HG03558 (cell line): ENCODE measurements around the gene TMTC4.
"Not testable (repeated sequence)": the region's sequence is repeated elsewhere in the genome, so short reads cannot be mapped to it uniquely, and the experiment has no call there.

Experiments
- ATAC-seq: cut with Tn5 transposase; IDR thresholded peaks from one replicate; pipeline ENCODE4 v1.9.1; 2021; ENCODE audit warnings: moderate number of reproducible peaks; ENCODE audit not compliant: unreplicated experiment; ENCODE audit errors: extremely low read depth

Gene TMTC4

DNA sequence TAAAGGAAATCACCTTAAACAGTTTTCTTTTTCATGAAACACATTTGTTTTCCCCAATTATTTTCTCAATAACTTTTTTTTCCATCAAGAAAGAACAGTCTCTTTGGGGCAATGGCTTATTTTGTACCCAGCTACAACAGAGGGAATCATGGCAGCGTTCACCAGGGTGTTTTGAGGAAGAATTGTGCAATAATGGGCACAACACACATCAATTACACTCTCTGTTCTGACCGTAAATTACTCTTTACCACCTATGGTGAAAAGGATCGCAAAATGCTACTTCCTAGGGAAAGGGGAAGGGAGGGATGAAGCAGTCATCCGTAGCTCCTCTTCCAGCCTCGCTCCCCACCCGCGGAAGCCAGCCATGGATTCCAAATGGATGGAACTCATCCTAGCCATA is 38.6 kb downstream of the TMTC4 start:
- ATAC-seq = no peak

DNA sequence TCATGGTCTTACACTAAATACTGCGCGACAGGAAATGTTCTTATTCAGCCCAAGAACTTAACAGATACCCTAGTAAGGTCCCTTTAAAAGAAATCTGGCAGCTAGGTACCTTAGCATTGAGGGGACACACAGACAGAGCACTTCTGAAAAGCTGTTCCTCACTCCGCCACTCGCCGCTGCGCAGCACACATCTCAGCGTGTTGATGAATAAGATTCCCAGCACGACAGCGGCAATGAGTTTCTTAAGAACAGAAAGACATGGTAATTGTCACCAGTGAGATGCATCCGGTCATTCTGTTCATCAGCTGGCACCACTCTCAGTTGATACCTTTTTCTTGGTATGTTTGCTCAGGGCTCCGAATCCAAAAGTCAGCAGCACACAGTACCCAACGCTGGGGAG is 39.9 kb downstream of the TMTC4 start:
- no peak for ATAC-seq

DNA sequence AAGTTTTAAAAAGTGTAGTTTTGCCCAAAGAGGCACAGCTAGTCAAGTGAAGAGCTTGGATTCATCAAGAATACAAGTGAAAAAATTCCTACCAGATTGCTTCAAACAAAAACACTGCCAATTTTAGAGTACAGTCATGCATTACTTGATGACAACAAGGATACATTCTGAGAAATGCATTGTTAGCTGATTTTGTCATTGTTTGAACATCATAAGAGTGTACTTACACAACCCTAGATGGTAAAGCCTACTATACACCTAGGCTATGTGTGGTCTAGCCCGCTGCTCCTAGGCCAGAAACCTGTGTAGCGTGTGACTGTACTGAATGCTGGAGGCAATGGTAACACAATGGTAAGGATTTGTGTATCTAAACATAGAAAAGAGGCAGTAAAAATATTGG is 41.1 kb downstream of the TMTC4 start:
- ATAC-seq = no peak

DNA sequence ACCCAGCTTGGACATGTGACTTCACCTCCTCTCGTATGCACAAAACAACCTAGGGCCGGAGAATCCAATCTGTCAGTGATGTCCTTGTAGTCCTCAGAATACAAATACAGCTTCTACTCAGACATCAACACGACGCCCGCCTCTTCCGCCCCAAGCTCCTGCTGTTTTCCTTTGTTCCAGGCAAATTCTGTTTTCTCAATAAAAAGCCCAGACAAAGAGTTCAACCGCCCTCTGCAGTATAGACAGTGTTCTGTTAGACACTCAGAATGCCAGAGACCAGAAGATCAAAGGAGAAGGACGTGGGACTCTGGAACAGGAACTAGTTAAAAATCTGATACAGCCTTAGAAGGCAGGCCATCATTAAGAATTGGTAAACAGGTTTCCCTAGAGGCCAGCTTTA is 44.0 kb downstream of the TMTC4 start:
- no peak for ATAC-seq

DNA sequence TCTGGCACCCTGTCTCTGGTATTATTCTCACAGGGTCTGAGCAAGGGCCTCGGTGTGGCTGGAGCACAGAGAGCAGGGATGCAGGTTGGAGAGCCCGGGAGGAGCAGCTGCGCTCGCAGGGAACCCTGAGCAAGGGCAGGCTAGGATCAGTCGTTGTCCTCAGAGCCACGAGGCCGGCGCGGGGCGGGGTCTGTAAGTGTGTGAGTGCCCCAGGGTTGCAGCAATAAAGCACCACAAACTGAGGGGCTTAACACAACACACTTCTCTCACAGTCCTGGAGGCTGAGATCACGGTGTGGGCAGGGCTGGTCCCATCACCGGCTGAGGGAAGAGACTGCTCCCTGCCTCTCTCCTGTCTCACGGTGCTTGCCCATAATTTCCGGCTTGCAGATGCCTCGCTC is 47.5 kb downstream of the TMTC4 start:
- ATAC-seq = no peak

DNA sequence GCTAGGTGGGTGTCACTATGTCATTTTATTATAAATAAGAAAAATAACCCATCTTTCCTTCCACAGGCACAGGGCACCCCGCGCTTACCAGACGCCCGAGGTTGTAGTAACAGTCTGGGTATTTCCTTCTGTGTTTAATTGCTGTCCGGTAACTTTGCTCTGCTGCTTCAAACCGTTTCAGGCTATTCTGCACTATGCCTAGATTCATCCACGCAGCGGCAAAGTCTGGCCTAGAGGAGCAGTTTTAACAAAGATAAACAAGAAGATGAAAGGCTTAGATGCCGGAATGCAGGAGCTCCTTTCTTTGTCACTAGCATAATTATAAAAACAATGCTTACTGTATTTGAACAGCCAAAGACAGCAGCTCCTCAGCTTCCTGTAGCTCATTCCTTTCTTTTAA is 49.1 kb downstream of the TMTC4 start:
- ATAC-seq = no peak

DNA sequence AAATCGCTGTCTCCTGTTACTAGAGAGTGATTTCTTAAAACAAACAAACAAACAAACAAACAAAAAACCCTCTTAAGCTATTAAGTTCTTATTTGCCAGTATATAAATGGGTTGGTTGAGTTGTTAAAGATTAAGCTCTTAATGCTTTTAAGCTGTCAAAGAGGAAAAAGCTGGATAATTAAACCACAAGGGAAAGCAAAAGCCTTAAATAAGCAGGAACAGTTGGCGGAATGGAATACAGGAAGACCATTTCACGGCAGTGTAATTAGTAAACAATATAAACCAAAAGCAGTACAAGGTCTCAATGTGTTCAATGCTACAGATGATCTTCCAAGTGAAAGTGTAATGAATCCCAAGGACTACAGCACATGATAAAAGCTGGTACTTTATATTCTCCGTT is 53.8 kb downstream of the TMTC4 start:
- ATAC-seq = no peak

DNA sequence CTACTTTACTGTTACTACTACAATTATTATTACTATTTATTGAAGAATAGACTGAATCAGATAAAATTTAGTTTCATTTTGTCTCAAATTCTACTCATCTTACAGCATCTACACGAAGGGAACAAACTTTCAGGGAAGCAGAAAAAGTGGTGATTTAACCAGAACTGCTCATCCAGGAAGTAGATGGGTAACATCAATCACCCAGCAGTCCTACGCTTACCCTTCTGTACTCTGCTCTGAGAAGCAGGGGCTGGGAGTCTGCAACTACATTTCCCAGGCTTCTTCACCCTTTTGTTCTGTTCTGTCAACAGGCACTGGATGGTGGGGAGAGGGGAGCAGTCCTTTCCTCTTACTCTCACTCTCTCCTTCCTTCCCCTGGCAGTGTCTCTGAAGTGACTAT is 54.7 kb downstream of the TMTC4 start:
- no peak for ATAC-seq

DNA sequence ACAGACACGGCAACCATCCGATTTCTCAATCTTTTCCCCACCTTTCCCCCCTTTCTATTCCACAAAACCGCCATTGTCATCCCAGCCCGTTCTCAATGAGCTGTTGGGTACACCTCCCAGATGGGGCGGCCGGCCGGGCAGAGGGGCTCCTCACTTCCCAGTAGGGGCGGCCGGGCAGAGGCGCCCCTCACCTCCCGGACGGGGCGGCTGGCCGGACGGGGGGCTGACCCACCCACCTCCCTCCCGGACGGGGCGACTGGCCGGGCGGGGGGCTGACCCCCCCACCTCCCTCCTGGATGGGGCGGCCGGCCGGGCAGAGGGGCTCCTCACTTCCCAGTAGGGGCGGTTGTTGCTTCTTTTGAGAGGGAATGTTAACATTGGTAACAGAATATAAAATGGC is 55.7 kb downstream of the TMTC4 start:
- ATAC-seq = not testable (repeated sequence)

DNA sequence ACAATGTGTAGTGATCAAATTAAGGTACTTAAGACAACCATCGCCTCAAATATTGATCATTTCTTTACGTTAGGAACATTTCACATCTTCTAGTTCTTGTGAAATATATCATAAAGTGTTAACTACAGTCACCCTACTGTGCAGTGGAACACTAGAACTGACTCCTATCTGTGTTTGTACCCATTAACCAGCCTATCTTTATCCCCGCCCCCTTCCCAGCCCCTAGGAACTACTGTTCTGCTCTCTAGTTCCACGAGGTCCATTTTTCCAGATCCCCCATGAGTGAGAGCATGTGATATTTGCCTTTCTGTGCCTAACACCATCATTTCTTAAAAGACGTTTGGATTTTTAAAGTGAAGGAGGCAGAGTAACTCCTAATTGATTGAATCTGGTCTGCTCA is 61.6 kb downstream of the TMTC4 start:
- ATAC-seq = no peak

DNA sequence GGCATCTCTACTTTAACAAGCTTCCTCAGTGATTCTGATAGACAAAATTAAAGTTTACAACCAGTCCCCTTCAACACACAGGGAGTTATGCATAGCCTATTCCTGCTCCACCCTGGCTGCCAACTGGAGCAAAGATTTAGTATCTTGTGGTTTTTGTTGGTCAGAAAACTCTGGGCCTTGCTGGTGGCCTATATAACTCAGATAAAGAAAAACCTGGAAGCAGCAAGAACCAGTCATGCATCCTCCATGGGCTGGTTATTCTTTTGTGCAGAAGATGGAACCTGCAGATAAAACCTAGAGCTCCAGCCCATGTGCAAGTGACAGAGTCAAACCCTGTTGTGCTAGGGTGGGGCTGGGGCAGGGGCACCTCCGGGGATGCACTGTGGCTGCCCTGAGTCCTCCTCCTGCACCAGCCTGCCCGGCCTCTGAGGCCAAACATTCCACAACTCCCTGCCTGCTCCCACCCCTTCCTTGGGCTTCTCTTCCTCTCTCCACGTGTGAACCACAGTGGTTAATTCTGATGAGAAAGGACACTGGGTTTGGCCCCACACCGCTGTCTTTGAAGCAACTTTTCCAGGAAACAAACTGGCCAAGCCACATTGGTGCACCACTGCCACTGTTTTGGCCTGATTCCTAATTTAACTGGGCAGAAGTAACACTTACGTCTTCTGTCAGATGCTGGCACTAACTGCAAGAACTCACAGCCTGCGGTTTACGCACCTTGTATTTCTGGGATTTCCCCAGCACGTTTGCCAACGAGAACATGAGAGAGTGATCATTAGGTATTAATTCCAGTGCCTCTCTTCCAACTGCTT is 62.7 kb downstream of the TMTC4 start:
- ATAC-seq = no peak

DNA sequence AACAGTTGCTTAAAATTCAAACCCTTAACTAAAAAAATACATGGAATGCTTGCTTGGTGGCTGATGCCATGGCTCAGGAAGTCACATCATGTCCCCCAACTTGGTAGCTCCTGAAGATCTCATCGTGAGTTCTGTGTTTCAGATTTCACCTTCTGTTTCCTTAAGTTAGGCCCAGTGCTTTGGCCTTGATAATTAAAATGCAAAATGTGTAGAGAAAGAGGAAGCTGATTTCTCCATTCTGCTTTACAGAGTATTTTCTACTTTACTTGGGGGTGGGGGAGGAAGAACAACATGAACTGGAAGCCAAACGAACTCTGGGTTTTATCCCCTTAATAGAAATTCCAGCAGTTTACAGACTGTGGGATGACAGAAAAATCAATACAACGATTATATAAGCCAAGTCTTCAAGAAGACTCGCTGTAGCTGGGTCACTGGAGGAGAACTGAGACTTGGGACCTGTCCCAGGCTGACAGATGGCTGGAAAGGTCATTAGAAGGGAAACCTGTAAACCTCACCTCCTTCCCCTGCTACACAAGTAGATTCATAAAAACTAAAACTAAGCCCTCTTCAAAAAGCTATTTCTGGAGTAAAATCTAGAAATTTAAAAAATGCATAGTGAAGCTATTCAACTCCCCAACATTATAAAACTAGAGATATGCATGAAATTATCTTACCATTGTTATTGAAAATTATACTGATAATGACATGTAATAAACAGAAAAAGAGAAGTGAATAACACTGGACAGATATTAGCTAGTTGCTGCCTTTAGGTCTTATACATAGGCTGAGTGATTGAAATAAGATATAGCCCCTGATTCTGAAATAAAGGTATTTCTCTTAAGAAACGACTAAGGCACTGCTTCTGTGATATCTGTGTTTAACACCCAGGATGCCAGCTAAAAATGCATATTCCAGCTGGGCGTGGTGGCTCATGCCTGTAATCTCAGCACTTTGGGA is 63.9 kb downstream of the TMTC4 start:
- no peak for ATAC-seq

DNA sequence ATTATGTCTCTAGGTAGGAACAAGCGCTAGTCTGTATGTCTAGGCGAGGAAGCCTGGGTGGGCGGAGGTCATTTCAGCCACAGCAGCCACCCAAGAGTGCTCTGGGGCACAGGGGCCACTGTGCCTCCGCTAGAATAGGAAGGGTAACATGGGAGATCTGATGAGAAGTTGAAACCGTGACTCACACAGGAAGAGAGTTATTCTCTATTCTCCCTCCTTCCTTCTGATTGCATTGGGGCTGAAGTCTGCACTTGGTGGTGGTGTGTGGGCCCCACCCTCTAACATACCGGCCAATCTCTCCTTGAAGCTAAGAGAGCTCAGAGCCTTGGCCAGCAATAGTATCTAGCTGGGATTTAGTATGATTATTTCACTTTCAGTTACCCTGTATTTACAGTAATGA is 65.7 kb downstream of the TMTC4 start:
- ATAC-seq = peak; percentile 91

DNA sequence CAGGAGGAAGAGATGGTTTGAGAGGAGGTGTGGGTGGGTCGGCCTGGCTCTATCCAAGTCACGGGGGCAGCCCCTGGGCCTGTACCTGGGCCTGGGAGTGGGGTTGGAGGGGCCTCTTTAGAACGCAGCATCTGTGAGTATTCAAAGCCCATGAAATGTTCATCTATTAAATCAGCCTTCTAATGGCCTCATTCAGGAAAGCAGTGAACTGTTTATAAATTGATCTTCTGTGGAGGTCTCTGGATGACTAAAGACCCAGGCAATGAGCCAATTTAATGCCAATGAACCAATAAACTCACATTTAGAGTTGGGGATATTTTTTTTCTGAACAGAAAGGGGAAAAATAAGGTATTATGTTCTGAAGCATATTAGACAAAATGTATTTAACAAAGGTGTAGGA is 66.1 kb downstream of the TMTC4 start:
- ATAC-seq = no peak

DNA sequence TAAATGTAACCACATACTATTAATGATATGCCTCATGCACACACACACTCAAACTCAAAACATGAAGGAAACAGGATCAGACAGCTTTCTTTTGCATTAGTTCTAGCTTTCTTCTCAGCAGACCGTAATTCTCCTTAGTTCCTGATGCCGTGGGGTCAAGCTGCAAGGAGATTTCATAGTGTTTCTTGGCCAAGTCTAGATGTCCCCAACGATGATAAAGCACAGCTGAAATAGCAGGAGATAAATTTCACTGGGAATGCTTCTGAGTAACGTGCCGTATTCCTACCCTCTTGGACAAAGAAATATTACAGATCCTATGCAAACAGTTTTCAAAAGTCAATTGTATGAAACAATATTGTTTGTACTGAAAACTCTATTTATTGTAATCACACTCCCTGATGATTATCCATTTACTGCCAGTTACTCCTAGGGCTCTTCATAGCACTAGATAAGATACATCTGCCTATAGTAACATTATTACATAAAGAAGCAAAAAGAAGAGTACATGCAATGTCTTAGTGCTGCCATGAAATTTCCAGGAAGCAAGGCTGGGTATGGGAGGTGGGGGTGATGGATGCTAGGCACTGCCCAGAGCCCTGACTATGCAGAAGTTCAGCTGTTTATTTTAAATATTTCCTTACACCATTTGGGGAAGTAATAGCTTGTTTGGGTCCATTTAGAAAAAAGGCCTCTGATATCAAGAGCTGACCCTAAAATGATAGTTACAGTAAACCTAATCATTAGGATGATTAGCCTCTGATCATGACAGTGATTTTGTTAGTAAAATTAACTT is 69.5 kb downstream of the TMTC4 start:
- no peak for ATAC-seq

DNA sequence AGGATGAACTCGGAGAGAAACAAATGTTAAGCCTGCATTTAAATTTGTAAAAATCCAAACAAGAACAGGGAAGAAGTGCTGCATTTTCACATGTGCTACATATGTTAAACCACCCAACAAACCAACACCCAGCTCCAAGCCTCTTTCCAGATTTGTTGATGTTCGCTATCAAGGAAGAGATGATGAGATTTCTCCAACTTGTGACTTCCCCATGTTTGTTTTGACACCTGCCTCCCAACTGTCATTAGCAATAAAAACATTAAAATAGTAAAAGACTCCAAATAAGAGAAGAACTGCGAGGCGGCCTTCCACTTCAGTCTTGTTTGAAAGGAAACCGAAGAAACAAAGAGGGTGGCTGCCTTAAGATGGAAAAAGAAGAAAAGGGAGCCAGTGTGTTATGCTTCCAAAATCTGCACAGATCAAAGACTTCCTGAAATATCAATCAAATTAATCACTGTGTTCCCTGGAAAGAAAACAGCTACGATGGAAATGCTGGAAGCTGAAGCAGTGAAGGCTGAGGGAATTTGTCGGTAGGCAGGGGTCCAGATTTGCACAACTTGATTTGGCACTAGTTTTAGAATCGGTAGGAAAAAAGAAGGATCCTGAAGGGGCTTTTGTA is 72.0 kb downstream of the TMTC4 start:
- no peak for ATAC-seq

DNA sequence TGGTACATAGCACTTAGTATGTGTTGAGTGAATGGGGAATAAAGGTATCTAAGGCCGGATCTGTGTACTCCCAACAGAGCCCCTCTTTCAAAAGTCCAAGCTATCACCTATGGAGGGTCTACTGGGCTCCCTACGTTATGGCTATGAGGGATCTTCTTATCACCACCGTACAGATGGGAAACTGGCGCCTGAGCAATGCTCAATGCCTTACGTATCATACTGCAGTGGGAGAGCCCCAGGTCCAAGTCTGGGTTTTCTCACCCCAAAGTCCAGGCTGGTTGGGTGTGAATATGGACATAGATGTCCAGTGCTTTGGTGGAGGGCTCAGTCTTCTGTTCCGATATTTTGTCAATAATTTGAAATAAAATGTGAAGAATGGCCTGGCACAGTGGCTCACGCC is 72.9 kb downstream of the TMTC4 start:
- no peak for ATAC-seq

DNA sequence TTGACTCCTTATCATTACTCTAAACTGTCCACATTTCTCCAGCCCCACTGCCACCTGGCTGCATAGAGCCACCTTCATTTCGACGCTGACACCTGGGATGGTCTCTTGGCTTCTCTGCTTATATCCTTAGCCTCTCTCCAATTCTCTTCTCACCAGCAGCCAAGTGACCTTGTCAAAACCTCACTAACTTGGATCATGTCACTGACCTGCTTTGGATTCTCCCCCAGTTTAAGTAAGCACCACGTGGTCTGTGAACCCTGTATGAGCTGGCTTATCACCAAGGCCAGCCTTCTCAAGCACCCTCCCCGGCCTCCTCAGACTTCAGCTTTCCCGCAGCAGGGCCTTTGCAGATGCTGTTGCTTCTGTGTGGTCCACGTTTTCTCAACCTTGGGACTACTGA is 73.7 kb downstream of the TMTC4 start:
- ATAC-seq = no peak

DNA sequence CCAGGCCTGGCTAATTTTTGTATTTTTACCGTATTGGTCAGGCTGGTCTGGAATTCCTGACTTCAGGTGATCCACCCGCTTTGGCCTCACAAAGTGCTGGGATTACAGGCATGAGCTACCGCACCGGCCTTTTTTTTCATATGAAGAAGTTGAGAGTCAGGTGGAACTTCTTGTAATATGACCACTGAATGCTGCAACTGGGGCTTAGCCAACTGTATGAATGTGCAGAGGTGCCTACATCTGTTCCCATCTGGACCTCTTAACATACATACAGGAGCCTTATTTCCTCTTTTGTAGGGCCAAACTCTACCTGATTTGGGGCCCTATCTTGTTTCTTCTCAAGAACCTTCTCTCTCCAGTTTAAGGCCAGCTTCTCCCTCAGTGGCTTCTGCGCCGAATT is 74.1 kb downstream of the TMTC4 start:
- ATAC-seq = no peak

DNA sequence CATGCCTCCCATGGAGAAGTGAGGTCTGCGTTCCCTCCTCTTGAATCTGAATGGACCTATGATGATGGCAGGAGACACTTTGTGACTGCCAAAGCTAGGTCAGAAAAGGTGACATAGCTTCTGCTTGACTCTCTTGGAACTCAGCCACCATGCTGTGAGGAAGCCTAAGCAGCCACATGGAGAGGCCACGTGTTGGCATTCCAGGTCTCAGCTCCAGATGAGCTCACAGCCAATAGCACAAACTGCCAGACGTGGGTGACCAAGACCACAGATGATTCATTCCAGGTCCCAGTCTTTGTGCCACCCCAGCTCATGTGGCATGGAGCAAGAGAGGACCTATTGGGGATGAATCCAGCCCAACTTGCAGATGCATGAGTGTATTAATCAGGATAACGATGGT is 77.3 kb downstream of the TMTC4 start:
- no peak for ATAC-seq
